Karpas-422 (cell line): ENCODE results near the gene PLCD4. TPM values are rescaled to one million over a fixed set of nuclear protein-coding genes. Genes with fewer than 3 reads are reported as not detected.

Experiments used
- DNase-seq: peaks from one replicate; pipeline ENCODE4 v3.0.0-alpha.2; 2015
- H2AFZ ChIP-seq: fragments of 200-600 bp; sonication (generic); 2 replicates; pipeline ENCODE4 v1.6.1; 2014; ENCODE audit warnings: antibody characterized with exemption, low read length, mixed read lengths
- H3K27ac ChIP-seq: fragments of 200-600 bp; sonication (generic); 2 replicates; pipeline ENCODE4 v1.5.1; 2014; ENCODE audit warnings: mild to moderate bottlenecking, low read length, moderate library complexity
- H3K27me3 ChIP-seq: fragments of 200-600 bp; sonication (generic); 2 replicates; pipeline ENCODE4 v1.6.1; 2014; ENCODE audit warnings: low read length, mixed read lengths
- H3K36me3 ChIP-seq: fragments of 200-600 bp; sonication (generic); 2 replicates; pipeline ENCODE4 v1.6.1; 2014; ENCODE audit warnings: low read length, mixed read lengths; ENCODE audit not compliant: insufficient read depth
- H3K4me1 ChIP-seq: fragments of 200-600 bp; sonication (generic); 2 replicates; pipeline ENCODE4 v1.6.1; 2014; ENCODE audit warnings: mild to moderate bottlenecking, low read length, mixed read lengths
- H3K4me2 ChIP-seq: fragments of 200-600 bp; sonication (generic); 2 replicates; pipeline ENCODE4 v1.6.1; 2014; ENCODE audit warnings: low read length, low read depth, mild to moderate bottlenecking; ENCODE audit not compliant: poor library complexity, severe bottlenecking
- H3K4me3 ChIP-seq: fragments of 200-600 bp; sonication (generic); 2 replicates; pipeline ENCODE4 v1.5.1; 2014; ENCODE audit warnings: mild to moderate bottlenecking, antibody characterized with exemption, low read length, mixed read lengths
- H3K79me2 ChIP-seq: fragments of 200-600 bp; sonication (generic); 2 replicates; pipeline ENCODE4 v1.6.1; 2014; ENCODE audit warnings: mild to moderate bottlenecking, low read length, mixed read lengths
- H3K9ac ChIP-seq: fragments of 200-600 bp; sonication (generic); 2 replicates; pipeline ENCODE4 v1.6.0; 2014; ENCODE audit warnings: low read length
- H3K9me2 ChIP-seq: fragments of 200-600 bp; sonication (generic), shearing (Covaris generic); replicated peaks from 2 replicates; pipeline ENCODE4 v1.6.0; 2014; ENCODE audit warnings: mild to moderate bottlenecking, low read length, moderate library complexity; ENCODE audit not compliant: insufficient read depth
- H3K9me3 ChIP-seq: fragments of 300-700, 200-600 bp; sonication (generic); 2 replicates; pipeline ENCODE4 v1.6.1; 2014; ENCODE audit warnings: low read length, mixed read lengths
- H4K20me1 ChIP-seq: fragments of 200-600 bp; sonication (generic); 2 replicates; pipeline ENCODE4 v1.6.1; 2014; ENCODE audit warnings: mild to moderate bottlenecking, antibody characterized with exemption, low read length, low read depth; ENCODE audit not compliant: insufficient read depth
- total RNA-seq: library from RNA; depleted of rRNA; stranded (reverse); fragments of >200 nt; shearing (Covaris generic); gene quantifications from 2 replicates; pipeline ENCODE4 v1.2.3, GENCODE V29; 2014; ENCODE audit warnings: low replicate concordance; rRNA removed

The PLCD4 gene
- 0.43 TPM in 1 of 2 replicates, not detected in the other for total RNA-seq

GRCh38 chr2:218607436-218608115, at the start of gene PLCD4:
Gene PLCD4, plus strand, starts transcription at chr2:218607899. Its CDS starts 7,841 bp downstream, at chr2:218615740.
- Histone ChIP-seq H3K9me3 (no peaks in the 10 kb centered on the region), H3K36me3 (no peaks in the 10 kb centered on the region), H3K9me2 (no peaks in the 10 kb centered on the region), H2AFZ (no peak within 1 kb of the TSS), H3K27ac (no peak within 1 kb of the TSS), H3K4me2 (no peak within 1 kb of the TSS), H3K9ac (no peak within 1 kb of the TSS), H3K79me2 (no peaks in the 10 kb centered on the region), H3K27me3 (no peaks in the 10 kb centered on the region; the same call in 1 of the 2 replicates), H4K20me1 (no peaks in the 10 kb centered on the region), H3K4me1 (no peaks in the 10 kb centered on the region), H3K4me3 (no peak within 1 kb of the TSS)
- peak; percentile 38 for DNase-seq

- H3K9me2 ChIP-seq: no peaks in the 10 kb centered on the region
- peaks cover 65% of the 10 kb centered on the region for H3K36me3 ChIP-seq
- no peak for DNase-seq
- H3K27me3 ChIP-seq: no peaks in the 10 kb centered on the region
- H3K79me2 ChIP-seq: peaks cover 47% of the 10 kb centered on the region
- no peak overlapping the region for H3K4me2 ChIP-seq
- no peak overlapping the region for H3K4me3 ChIP-seq
- H3K4me1 ChIP-seq: peaks cover 3% of the 10 kb centered on the region; the same call in 1 of the 2 replicates
- no peaks in the 10 kb centered on the region for H4K20me1 ChIP-seq
- no peak overlapping the region for H2AFZ ChIP-seq
- H3K9ac ChIP-seq: no peak overlapping the region
- no peaks in the 10 kb centered on the region for H3K9me3 ChIP-seq
- H3K27ac ChIP-seq: no peak overlapping the region
Measured at GRCh38 chr2:218557941-218558340, 49.8 kb upstream of the PLCD4 start.

- no peak overlapping the region for H2AFZ ChIP-seq
- H3K79me2 ChIP-seq: peaks cover 53% of the 10 kb centered on the region
- no peaks in the 10 kb centered on the region for H4K20me1 ChIP-seq
- H3K4me1 ChIP-seq: peaks cover 3% of the 10 kb centered on the region; the same call in 1 of the 2 replicates
- H3K9ac ChIP-seq: no peak overlapping the region
- no peaks in the 10 kb centered on the region for H3K9me3 ChIP-seq
- H3K27ac ChIP-seq: no peak overlapping the region
- no peak overlapping the region for H3K4me2 ChIP-seq
- no peaks in the 10 kb centered on the region for H3K27me3 ChIP-seq
- no peak overlapping the region for H3K4me3 ChIP-seq
- no peak for DNase-seq
- H3K9me2 ChIP-seq: no peaks in the 10 kb centered on the region
- H3K36me3 ChIP-seq: peaks cover 56% of the 10 kb centered on the region; the same call in 1 of the 2 replicates
Measured at GRCh38 chr2:218558986-218559385, 48.7 kb upstream of the PLCD4 start.

GRCh38 chr2:218564056-218564455, 43.6 kb upstream of the PLCD4 start:
- Histone ChIP-seq H3K27me3 (no peaks in the 10 kb centered on the region), H3K9me2 (no peaks in the 10 kb centered on the region), H3K79me2 (peaks cover 84% of the 10 kb centered on the region), H4K20me1 (no peaks in the 10 kb centered on the region), H3K36me3 (peaks cover 43% of the 10 kb centered on the region), H3K9ac (no peak overlapping the region), H2AFZ (no peak overlapping the region), H3K27ac (no peak overlapping the region), H3K4me3 (no peak overlapping the region), H3K4me2 (no peak overlapping the region), H3K4me1 (peaks cover 17% of the 10 kb centered on the region), H3K9me3 (no peaks in the 10 kb centered on the region)
- no peak for DNase-seq

GRCh38 chr2:218566296-218566695, 41.4 kb upstream of the PLCD4 start:
- H3K27ac ChIP-seq: no peak overlapping the region
- H3K4me2 ChIP-seq: peak overlapping the region; percentile 74
- peaks cover 24% of the 10 kb centered on the region for H3K36me3 ChIP-seq

GRCh38 chr2:218567797-218568189, 39.9 kb upstream of the PLCD4 start:
- Histone ChIP-seq H3K79me2 (peaks cover 93% of the 10 kb centered on the region), H3K36me3 (peaks cover 25% of the 10 kb centered on the region), H3K27ac (peak overlapping the region; percentile 35; the same call in 1 of the 2 replicates), H3K9me2 (no peaks in the 10 kb centered on the region), H3K9me3 (no peaks in the 10 kb centered on the region), H3K4me1 (peaks cover 31% of the 10 kb centered on the region), H3K9ac (peak overlapping the region; percentile 86), H2AFZ (peak overlapping the region; percentile 44; the same call in 1 of the 2 replicates), H3K4me3 (peak overlapping the region; percentile 89), H3K27me3 (no peaks in the 10 kb centered on the region), H3K4me2 (peak overlapping the region; percentile 74), H4K20me1 (no peaks in the 10 kb centered on the region)
- DNase-seq: no peak

More at GRCh38 chr2:218566296-218566695, 41.4 kb upstream of the PLCD4 start:
- no peaks in the 10 kb centered on the region for H4K20me1 ChIP-seq
- H3K4me1 ChIP-seq: peaks cover 31% of the 10 kb centered on the region
- no peak for DNase-seq
- H3K9me3 ChIP-seq: no peaks in the 10 kb centered on the region
- H3K4me3 ChIP-seq: peak overlapping the region; percentile 89
- H3K9me2 ChIP-seq: no peaks in the 10 kb centered on the region
- H3K27me3 ChIP-seq: no peaks in the 10 kb centered on the region
- peaks cover 90% of the 10 kb centered on the region for H3K79me2 ChIP-seq
- H2AFZ ChIP-seq: no peak overlapping the region
- peak overlapping the region; percentile 86 for H3K9ac ChIP-seq

- Histone ChIP-seq H3K4me3 (peak within 1 kb of the TSS; percentile 89), H3K9me2 (no peaks in the 10 kb centered on the region), H3K9ac (peak within 1 kb of the TSS; percentile 95), H3K9me3 (no peaks in the 10 kb centered on the region), H4K20me1 (no peaks in the 10 kb centered on the region), H3K27me3 (no peaks in the 10 kb centered on the region), H3K4me1 (peaks cover 31% of the 10 kb centered on the region), H3K4me2 (peak within 1 kb of the TSS; percentile 86), H3K27ac (peak within 1 kb of the TSS; percentile 79), H2AFZ (peak within 1 kb of the TSS; percentile 96), H3K79me2 (peaks cover 95% of the 10 kb centered on the region), H3K36me3 (peaks cover 27% of the 10 kb centered on the region)
- DNase-seq: peak; percentile 99
Measured at GRCh38 chr2:218568190-218569037, 39.3 kb upstream of the PLCD4 start, which contains the start of the genes CNOT9 and USP37. Gene CNOT9, plus strand, starts transcription at chr2:218568839. Its CDS starts 116 bp downstream, at chr2:218568955. Gene USP37, minus strand, starts transcription at chr2:218568351. Its CDS starts 9,698 bp downstream, at chr2:218558653.

GRCh38 chr2:218569038-218569431, 38.7 kb upstream of the PLCD4 start:
- Histone ChIP-seq H3K4me1 (peaks cover 31% of the 10 kb centered on the region), H3K27ac (peak overlapping the region; percentile 79), H3K4me2 (peak overlapping the region; percentile 86), H3K79me2 (peaks cover 95% of the 10 kb centered on the region), H2AFZ (peak overlapping the region; percentile 96), H3K36me3 (peaks cover 26% of the 10 kb centered on the region), H4K20me1 (no peaks in the 10 kb centered on the region), H3K27me3 (no peaks in the 10 kb centered on the region), H3K9ac (peak overlapping the region; percentile 95), H3K9me2 (no peaks in the 10 kb centered on the region), H3K4me3 (peak overlapping the region; percentile 89), H3K9me3 (no peaks in the 10 kb centered on the region)
- peak; percentile 79 for DNase-seq
